Endothelial cell of umbilical vein (primary cell): ENCODE results near the gene BTN3A1. TPM values are rescaled to one million over a fixed set of nuclear protein-coding genes. Genes with fewer than 3 reads are reported as not detected.

ENCODE experiments used
- Bru-seq: library from RNA; stranded (reverse); fragments of 400-500 nt; gene quantifications from one replicate; lab custom pipeline; 2021; lab: Mats Ljungman, UMichigan
- BruChase-seq, 2 experiments: library from RNA; stranded (reverse); fragments of 400-500 nt; gene quantifications; one replicate each; lab custom pipeline; 2021; lab: Mats Ljungman, UMichigan
- BruUV-seq: library from RNA; stranded (reverse); fragments of 400-500 nt; replicated peaks from 2 replicates; lab custom pipeline; 2021; lab: Mats Ljungman, UMichigan
- CTCF ChIA-PET: fragments of 300-600, 350-600 bp; sonication (Branson Sonifier 250); formaldehyde crosslinking; loops from one replicate; lab custom pipeline; 2021; ENCODE audit warnings: antibody characterized with exemption, inconsistent platforms; lab: Charles Lee
- POLR2A ChIA-PET: fragments of 300-600, 350-600 bp; sonication (Branson Sonifier 250); formaldehyde crosslinking; loops from one replicate; lab custom pipeline; 2021; ENCODE audit warnings: antibody characterized with exemption, inconsistent platforms; lab: Charles Lee
- DNase-seq: peaks from one replicate; pipeline ENCODE4 v3.0.0-alpha.2; 2011; ENCODE audit warnings: low read depth, low spot score
- FAIRE-seq: peaks from 2 replicates; lab custom pipeline; 2011; peaks lifted over from hg19 to GRCh38; lab: Jason Lieb, UNC
- H2AFZ ChIP-seq: 2 replicates; pipeline ENCODE4 v1.6.0; 2012; ENCODE audit warnings: low read depth, low read length, control low read depth, inconsistent platforms
- H3K27ac ChIP-seq: 2 replicates; pipeline ENCODE4 v1.5.1; 2011; ENCODE audit warnings: low read depth, mild to moderate bottlenecking, control low read depth, low read length, moderate library complexity; ENCODE audit not compliant: insufficient read depth
- H3K27me3 ChIP-seq, 2 experiments: 2 replicates each; pipeline versions ENCODE4 v1.6.0 to v1.6.1; 2011; ENCODE audit warnings: low read length in 2 of 2, mixed read lengths in 1 of 2; ENCODE audit not compliant: control insufficient read depth in 2 of 2, insufficient read depth in 2 of 2
- H3K36me3 ChIP-seq, 2 experiments: 2 replicates in 1 of 2; 3 replicates in 1 of 2; pipeline ENCODE4 v1.5.1; 2011; ENCODE audit warnings: low read length in 2 of 2, mild to moderate bottlenecking in 1 of 2, moderate library complexity in 1 of 2; ENCODE audit not compliant: control insufficient read depth in 2 of 2, insufficient read depth in 2 of 2; ENCODE audit errors: extremely low read depth in 1 of 2
- H3K4me1 ChIP-seq: 3 replicates; pipeline ENCODE4 v1.5.1; 2011; ENCODE audit warnings: mild to moderate bottlenecking, low read length; ENCODE audit not compliant: control insufficient read depth, insufficient read depth; ENCODE audit errors: extremely low read depth
- H3K4me2 ChIP-seq: 2 replicates; pipeline ENCODE4 v1.6.1; 2011; ENCODE audit warnings: low read length, control low read depth, mixed read lengths; ENCODE audit not compliant: insufficient read depth
- H3K4me3 ChIP-seq, 3 experiments: fragments of 200-600 bp in 1 of 3; sonication (generic), shearing (Covaris generic) in 1 of 3; replicated peaks in 1 of 3; 2 replicates each; pipeline ENCODE4 v1.5.1; 2011 to 2016; ENCODE audit warnings: control low read depth in 3 of 3, low read length in 3 of 3, mild to moderate bottlenecking in 2 of 3, inconsistent platforms in 1 of 3, low read depth in 1 of 3, moderate library complexity in 1 of 3; ENCODE audit not compliant: insufficient read depth in 1 of 3
- H3K79me2 ChIP-seq: 2 replicates; pipeline ENCODE4 v1.6.0; 2012; ENCODE audit warnings: low read length, inconsistent platforms; ENCODE audit not compliant: control insufficient read depth, insufficient read depth
- H3K9ac ChIP-seq: replicated peaks from 2 replicates; pipeline ENCODE3; 2011; ENCODE audit warnings: low read length, control low read depth; ENCODE audit not compliant: insufficient read depth; ENCODE audit errors: extremely low read depth
- H3K9me1 ChIP-seq: replicated peaks from 3 replicates; pipeline ENCODE4 v1.6.0; 2011; ENCODE audit warnings: mild to moderate bottlenecking, low read length; ENCODE audit not compliant: control insufficient read depth, insufficient read depth; ENCODE audit errors: extremely low read depth
- H3K9me3 ChIP-seq: replicated peaks from 2 replicates; pipeline ENCODE4 v1.5.1; 2012; ENCODE audit warnings: low read length, inconsistent platforms; ENCODE audit not compliant: control insufficient read depth, insufficient read depth
- H4K20me1 ChIP-seq: replicated peaks from 2 replicates; pipeline ENCODE3; 2011; ENCODE audit warnings: mild to moderate bottlenecking, low read length; ENCODE audit not compliant: control insufficient read depth, insufficient read depth; ENCODE audit errors: extremely low read depth
- EZH2 ChIP-seq: IDR thresholded peaks from 2 replicates; pipeline ENCODE4 v1.6.1; 2012; ENCODE audit warnings: borderline replicate concordance, low read depth, mild to moderate bottlenecking, moderate library complexity, low read length, inconsistent platforms; ENCODE audit not compliant: severe bottlenecking
- FOS ChIP-seq: IDR thresholded peaks from 2 replicates; pipeline ENCODE4 v1.6.1; 2011; ENCODE audit warnings: mild to moderate bottlenecking, low read length, moderate library complexity, borderline replicate concordance; ENCODE audit not compliant: insufficient read depth
- GATA2 ChIP-seq: IDR thresholded peaks from 2 replicates; pipeline ENCODE4 v1.7.0; 2011; ENCODE audit warnings: low read depth, mild to moderate bottlenecking, moderate library complexity, mixed read lengths, low read length; ENCODE audit not compliant: insufficient read length, insufficient read depth
- JUN ChIP-seq: IDR thresholded peaks from 2 replicates; pipeline ENCODE4 v1.6.1; 2011; ENCODE audit warnings: borderline replicate concordance, low read depth; ENCODE audit not compliant: insufficient read length, insufficient read depth
- MAX ChIP-seq: IDR thresholded peaks from 2 replicates; pipeline ENCODE4 v1.6.1; 2011; ENCODE audit not compliant: insufficient read depth, insufficient read length
- MYC ChIP-seq: IDR thresholded peaks from one replicate; pipeline ENCODE4 v1.6.1; 2011; ENCODE audit warnings: mild to moderate bottlenecking, low read depth, low read length
- POLR2A ChIP-seq: IDR thresholded peaks from 2 replicates; pipeline ENCODE4 v1.6.1; 2012; ENCODE audit warnings: low read depth, mild to moderate bottlenecking, control low read depth, low read length
- POLR2AphosphoS5 ChIP-seq: IDR thresholded peaks from 2 replicates; pipeline ENCODE4 v1.6.1; 2012; ENCODE audit warnings: low read depth, mild to moderate bottlenecking, control low read depth, low read length, moderate library complexity; ENCODE audit not compliant: insufficient read depth
- dilution Hi-C: fragments of 300-500 bp; cut with MboI; formaldehyde crosslinking; loops from one replicate; pipeline ENCODE4 v1.15.0; 2019; ENCODE audit warnings: low sequenced_read_pairs; ENCODE audit not compliant: extremely low pct_ligation_motif_present
- intact Hi-C: fragments of 100-400 bp; cut with micrococcal nuclease; formaldehyde crosslinking; loops from one replicate; pipeline ENCODE4 v1.10.0; 2022
- long read RNA-seq: library from polyadenylated mRNA; stranded (forward); transcript quantifications from one replicate; pipeline ENCODE4 v2.0.0, GENCODE V29; 2021
- polyA minus RNA-seq, 3 experiments: library from RNA; depleted of rRNA, polyadenylated mRNA; stranded (reverse); fragments of >200 nt; gene quantifications; 1 replicate in 1 of 3; 2 replicates in 2 of 3; pipeline ENCODE4 v1.2.3, GENCODE V29; 2011
- polyA plus RNA-seq, 4 experiments: library from polyadenylated mRNA; depleted of rRNA in 3 of 4; stranded (reverse) in 3 of 4; unstranded in 1 of 4; fragments of >200 nt; gene quantifications; 2 replicates each; pipeline versions ENCODE4 v1.2.1 to v1.2.3, GENCODE V29; 2011 to 2012; ENCODE audit warnings: missing spikeins in 1 of 4
- total RNA-seq: library from RNA; stranded (reverse); gene quantifications from 2 replicates; pipeline ENCODE4 v1.2.3, GENCODE V29; 2021
- TF ChIP-seq, protein P1 (sequence below), 2 donors: IDR thresholded peaks; 1 replicate in 1 of 2; 2 replicates in 1 of 2; pipeline ENCODE4 v1.5.1; 2011; ENCODE audit warnings: low read length in 2 of 2, mild to moderate bottlenecking in 2 of 2, moderate library complexity in 2 of 2, control low read depth in 1 of 2, inconsistent platforms in 1 of 2, low read depth in 1 of 2; ENCODE audit not compliant: insufficient read depth in 1 of 2; ENCODE audit errors: extremely low read depth in 1 of 2

Gene BTN3A1
- total RNA-seq = 9.0 and 12.1 TPM in 2 replicates
- polyA plus RNA-seq = 6.8 and 7.6 TPM in 2 replicates
- 7.5 and 7.8 TPM in 2 replicates for polyA plus RNA-seq (2011; cell fraction: cytosol; rRNA removed)
- 33.7 and 33.9 TPM in 2 replicates for polyA plus RNA-seq (2011; cell fraction: nucleus; rRNA removed)
- polyA plus RNA-seq (2012) = 8.8 and 10.9 TPM in 2 replicates
- polyA minus RNA-seq = 26.7 and 31.1 TPM in 2 replicates
- 4.3 TPM for polyA minus RNA-seq (2011; cell fraction: cytosol; rRNA and poly(A)+ RNA removed)
- 6.7 and 9.7 TPM in 2 replicates for polyA minus RNA-seq (2011; cell fraction: nucleus; rRNA and poly(A)+ RNA removed)
- percentile 48 among the genes with signal in this experiment for Bru-seq, nascent RNA
- percentile 51 among the genes with signal in this experiment for BruChase-seq, experiment 1, labeled RNA remaining after a 6-hour chase
- BruChase-seq, experiment 2, labeled RNA remaining after a 2-hour chase = percentile 49 among the genes with signal in this experiment
- long read RNA-seq, partial matches to known transcripts = 1 of 14 reads
- long read RNA-seq, other reads (novel, unspliced or antisense) = 13 of 14 reads

GRCh38 chr6:26401987-26402658 lies at the start of gene BTN3A1:
Gene BTN3A1 (plus strand): TSS chr6:26402275. CDS start chr6:26405564, 3,289 bp downstream.
- peak; percentile 93 for FAIRE-seq
- H3K79me2 ChIP-seq = no peaks in the 10 kb centered on the region
- dilution Hi-C loops = no loop called here
- intact Hi-C loops = no loop called here
- H3K27ac ChIP-seq = peak within 1 kb of the TSS; percentile 61
- no peaks in the 10 kb centered on the region for H3K27me3 ChIP-seq
- no peaks in the 10 kb centered on the region for H3K9me1 ChIP-seq
- ChIA-PET POLR2A (no interaction called here), CTCF (no interaction called here)
- H4K20me1 ChIP-seq = no peaks in the 10 kb centered on the region
- H2AFZ ChIP-seq = peak within 1 kb of the TSS; percentile 60
- peaks cover 2% of the 10 kb centered on the region for H3K4me1 ChIP-seq
- peak within 1 kb of the TSS; percentile 46 to 79 (median 55) for H3K4me3 ChIP-seq
- TF ChIP-seq GATA2 (no peak), MAX (no peak), FOS (no peak), POLR2AphosphoS5 (no peak), POLR2A (no peak), MYC (no peak), EZH2 (no peak), JUN (no peak)
- TF ChIP-seq, protein P1, sequence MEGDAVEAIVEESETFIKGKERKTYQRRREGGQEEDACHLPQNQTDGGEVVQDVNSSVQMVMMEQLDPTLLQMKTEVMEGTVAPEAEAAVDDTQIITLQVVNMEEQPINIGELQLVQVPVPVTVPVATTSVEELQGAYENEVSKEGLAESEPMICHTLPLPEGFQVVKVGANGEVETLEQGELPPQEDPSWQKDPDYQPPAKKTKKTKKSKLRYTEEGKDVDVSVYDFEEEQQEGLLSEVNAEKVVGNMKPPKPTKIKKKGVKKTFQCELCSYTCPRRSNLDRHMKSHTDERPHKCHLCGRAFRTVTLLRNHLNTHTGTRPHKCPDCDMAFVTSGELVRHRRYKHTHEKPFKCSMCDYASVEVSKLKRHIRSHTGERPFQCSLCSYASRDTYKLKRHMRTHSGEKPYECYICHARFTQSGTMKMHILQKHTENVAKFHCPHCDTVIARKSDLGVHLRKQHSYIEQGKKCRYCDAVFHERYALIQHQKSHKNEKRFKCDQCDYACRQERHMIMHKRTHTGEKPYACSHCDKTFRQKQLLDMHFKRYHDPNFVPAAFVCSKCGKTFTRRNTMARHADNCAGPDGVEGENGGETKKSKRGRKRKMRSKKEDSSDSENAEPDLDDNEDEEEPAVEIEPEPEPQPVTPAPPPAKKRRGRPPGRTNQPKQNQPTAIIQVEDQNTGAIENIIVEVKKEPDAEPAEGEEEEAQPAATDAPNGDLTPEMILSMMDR (IDR thresholded peaks at IDR 0.05; ENCODE audit: extremely low read depth in 1 of 2, insufficient read depth in 1 of 2, low read depth in 1 of 2, low read length in 2 of 2) = no peak
- peak; percentile 93 for DNase-seq
- no peaks in the 10 kb centered on the region for H3K9me3 ChIP-seq
- peak within 1 kb of the TSS; percentile 59 for H3K9ac ChIP-seq
- H3K36me3 ChIP-seq = no peaks in the 10 kb centered on the region
- TSS peak; percentile 17 for BruUV-seq
- peak within 1 kb of the TSS; percentile 98 for H3K4me2 ChIP-seq
